ENCODE data around the gene SHCBP1. TPM values are rescaled to one million over a fixed set of nuclear protein-coding genes. Genes with fewer than 3 reads are reported as not detected.

The SHCBP1 gene
- total and polyA plus RNA-seq, 2 of the 13 experiments (the other 11 are each of a cell fraction or from before 2014, with no cell fraction given) = 15.7 to 33.0 TPM

DNA sequence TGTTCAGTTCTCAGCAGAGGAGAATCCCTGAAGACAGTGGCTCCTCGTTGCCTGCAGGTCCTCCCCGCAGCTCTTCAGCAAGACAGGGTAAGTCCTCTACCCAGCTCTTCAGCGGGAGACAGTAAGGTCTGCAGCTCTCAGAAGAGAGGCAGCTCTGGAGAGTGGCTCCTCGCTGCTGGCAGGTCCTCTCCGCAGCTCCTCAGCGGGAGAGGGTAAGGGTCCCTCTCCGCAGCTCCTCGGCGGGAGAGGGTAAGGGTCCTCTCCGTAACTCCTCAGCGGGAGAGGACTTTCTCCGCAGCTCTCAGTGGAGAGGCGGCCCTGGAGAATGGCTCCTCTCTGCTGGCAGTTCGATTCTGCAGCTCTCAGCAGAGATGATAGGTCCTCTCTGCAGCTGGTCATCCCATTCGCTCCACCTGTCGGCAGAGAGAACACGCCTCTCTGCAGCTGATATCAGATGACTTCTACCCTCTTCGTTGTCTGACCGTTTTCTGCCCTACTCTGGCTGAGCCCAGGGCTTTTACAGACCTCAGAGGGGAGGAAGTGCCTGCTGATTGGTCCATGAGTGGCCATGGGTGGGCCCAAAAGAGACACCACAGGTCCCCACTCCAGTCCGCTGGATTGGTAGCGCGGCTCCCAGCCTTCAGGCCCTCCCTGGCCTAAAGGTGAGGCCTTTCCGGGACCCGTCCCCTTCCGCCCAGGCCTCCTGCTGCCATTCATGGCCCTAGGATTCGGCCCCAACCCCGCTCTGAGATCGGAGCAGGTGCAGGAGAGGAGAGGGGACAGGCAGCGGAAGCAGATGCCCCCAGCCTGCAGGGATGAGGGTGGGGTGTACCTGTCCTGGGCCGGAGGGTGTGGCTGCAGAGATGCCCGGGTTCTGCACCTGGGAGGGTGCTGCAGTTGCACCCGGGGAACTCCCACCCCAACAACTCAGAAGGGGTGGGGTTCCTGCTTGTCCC lies 11.9 kb upstream of the SHCBP1 start (continued):
- TF ChIP-seq, protein P1, sequence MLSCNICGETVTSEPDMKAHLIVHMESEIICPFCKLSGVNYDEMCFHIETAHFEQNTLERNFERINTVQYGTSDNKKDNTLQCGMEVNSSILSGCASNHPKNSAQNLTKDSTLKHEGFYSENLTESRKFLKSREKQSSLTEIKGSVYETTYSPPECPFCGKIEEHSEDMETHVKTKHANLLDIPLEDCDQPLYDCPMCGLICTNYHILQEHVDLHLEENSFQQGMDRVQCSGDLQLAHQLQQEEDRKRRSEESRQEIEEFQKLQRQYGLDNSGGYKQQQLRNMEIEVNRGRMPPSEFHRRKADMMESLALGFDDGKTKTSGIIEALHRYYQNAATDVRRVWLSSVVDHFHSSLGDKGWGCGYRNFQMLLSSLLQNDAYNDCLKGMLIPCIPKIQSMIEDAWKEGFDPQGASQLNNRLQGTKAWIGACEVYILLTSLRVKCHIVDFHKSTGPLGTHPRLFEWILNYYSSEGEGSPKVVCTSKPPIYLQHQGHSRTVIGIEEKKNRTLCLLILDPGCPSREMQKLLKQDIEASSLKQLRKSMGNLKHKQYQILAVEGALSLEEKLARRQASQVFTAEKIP (CRISPR knock-in tag; IDR thresholded peaks at IDR 0.05; ENCODE audit: borderline replicate concordance) = no peak
- TF ChIP-seq ZBTB3 (CRISPR knock-in tag; IDR thresholded peaks at IDR 0.05; ENCODE audit: borderline replicate concordance, low read depth) (no peak), ZBTB21 (CRISPR knock-in tag; IDR thresholded peaks at IDR 0.05) (no peak), JUN (CRISPR knock-in tag; IDR thresholded peaks at IDR 0.05) (0 out of 2 replicates have a peak, but pooled peaks have one; percentile 66), ZNF446 (CRISPR knock-in tag; IDR thresholded peaks at IDR 0.05) (no peak), ISX (CRISPR knock-in tag; conservative IDR thresholded peaks at IDR 0.05) (no peak), ZNF530 (CRISPR knock-in tag; IDR thresholded peaks at IDR 0.05; ENCODE audit: low read depth) (no peak), RBFOX2 (IDR thresholded peaks at IDR 0.05; ENCODE audit: low read depth, low read length) (no peak), SUZ12 (IDR thresholded peaks at IDR 0.05; ENCODE audit: low read depth, low read length) (no peak), ASH2L (IDR thresholded peaks at IDR 0.05; ENCODE audit: insufficient read length, low read depth, low read length) (no peak), NFYB (CRISPR knock-in tag; IDR thresholded peaks at IDR 0.05) (peak; percentile 77), ZFP82 (CRISPR knock-in tag; IDR thresholded peaks at IDR 0.05; ENCODE audit: borderline replicate concordance) (no peak), SRSF9 (IDR thresholded peaks at IDR 0.05; ENCODE audit: borderline replicate concordance, insufficient read depth, low read depth, low read length, poor library complexity, severe bottlenecking) (no peak), NFE2L2 (IDR thresholded peaks at IDR 0.05; ENCODE audit: low read length) (no peak), MIER3 (CRISPR knock-in tag; IDR thresholded peaks at IDR 0.05; ENCODE audit: borderline replicate concordance) (no peak), GTF3A (CRISPR knock-in tag; conservative IDR thresholded peaks at IDR 0.05) (no peak), MTA1 (CRISPR knock-in tag; IDR thresholded peaks at IDR 0.05; ENCODE audit: borderline replicate concordance) (0 out of 2 replicates have a peak, but pooled peaks have one; percentile 55), ZFP91 (CRISPR knock-in tag; IDR thresholded peaks at IDR 0.05; ENCODE audit: borderline replicate concordance) (peak; percentile 81), TOE1 (CRISPR knock-in tag; IDR thresholded peaks at IDR 0.05) (0 out of 2 replicates have a peak, but pooled peaks have one; percentile 29), ZNF616 (CRISPR knock-in tag; IDR thresholded peaks at IDR 0.05; ENCODE audit: low read depth) (no peak), PTBP1 (IDR thresholded peaks at IDR 0.05; ENCODE audit: low read depth, low read length, poor library complexity, severe bottlenecking) (no peak), ZNF451 (CRISPR knock-in tag; IDR thresholded peaks at IDR 0.05) (0 out of 2 replicates have a peak, but pooled peaks have one; percentile 38), SALL2 (CRISPR knock-in tag; IDR thresholded peaks at IDR 0.05) (no peak), MAFK (conservative IDR thresholded peaks at IDR 0.05 in 1 of 2, IDR thresholded peaks at IDR 0.05 in 1 of 2; ENCODE audit: low read length in 2 of 2) (peak in 1 of 2 experiments; percentile 22; a peak in 1 of 4 replicates)
- TF ChIP-seq, protein P2, sequence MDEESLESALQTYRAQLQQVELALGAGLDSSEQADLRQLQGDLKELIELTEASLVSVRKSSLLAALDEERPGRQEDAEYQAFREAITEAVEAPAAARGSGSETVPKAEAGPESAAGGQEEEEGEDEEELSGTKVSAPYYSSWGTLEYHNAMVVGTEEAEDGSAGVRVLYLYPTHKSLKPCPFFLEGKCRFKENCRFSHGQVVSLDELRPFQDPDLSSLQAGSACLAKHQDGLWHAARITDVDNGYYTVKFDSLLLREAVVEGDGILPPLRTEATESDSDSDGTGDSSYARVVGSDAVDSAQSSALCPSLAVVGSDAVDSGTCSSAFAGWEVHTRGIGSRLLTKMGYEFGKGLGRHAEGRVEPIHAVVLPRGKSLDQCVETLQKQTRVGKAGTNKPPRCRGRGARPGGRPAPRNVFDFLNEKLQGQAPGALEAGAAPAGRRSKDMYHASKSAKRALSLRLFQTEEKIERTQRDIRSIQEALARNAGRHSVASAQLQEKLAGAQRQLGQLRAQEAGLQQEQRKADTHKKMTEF (CRISPR knock-in tag; IDR thresholded peaks at IDR 0.05) = no peak

Measured in HepG2 (cell line).